ENCODE data around the gene SPATA9. TPM values are rescaled to one million over a fixed set of nuclear protein-coding genes. Genes with fewer than 3 reads are reported as not detected.
A peak's percentile ranks its signal among the peaks of the same experiment; 100 is the strongest.

SPATA9 gene
- total RNA-seq, 1 donor from 2014 or later = 0.74 TPM

GRCh38 chr5:95729115-95730010 lies 46.6 kb upstream of the SPATA9 start:
- peak overlapping the region; percentile 83 for H3K4me3 Mint-ChIP-seq
- DNase-seq (ENCODE audit: low spot score in 2 of 2, unreplicated experiment in 2 of 2) = no peak
- H3K4me1 Mint-ChIP-seq = peaks cover 81% of the 10 kb centered on the region
- H3K27ac Mint-ChIP-seq = peak overlapping the region; percentile 98
- no peak for TF ChIP-seq CTCF (IDR thresholded peaks at IDR 0.05; ENCODE audit: unreplicated experiment)
- no peaks in the 10 kb centered on the region for H3K36me3 Mint-ChIP-seq
- no peaks in the 10 kb centered on the region for H3K9me3 Mint-ChIP-seq
- H3K27me3 Mint-ChIP-seq (ENCODE audit: low read depth) = no peaks in the 10 kb centered on the region

GRCh38 chr5:95728494-95729114 lies 45.8 kb upstream of the SPATA9 start:
- peak overlapping the region; percentile 90 for H3K27ac Mint-ChIP-seq
- peaks cover 82% of the 10 kb centered on the region for H3K4me1 Mint-ChIP-seq
- H3K27me3 Mint-ChIP-seq (ENCODE audit: low read depth) = no peaks in the 10 kb centered on the region
- no peaks in the 10 kb centered on the region for H3K9me3 Mint-ChIP-seq
- no peak for DNase-seq (ENCODE audit: low spot score in 2 of 2, unreplicated experiment in 2 of 2)
- H3K4me3 Mint-ChIP-seq = peak overlapping the region; percentile 1
- TF ChIP-seq CTCF (IDR thresholded peaks at IDR 0.05; ENCODE audit: unreplicated experiment) = no peak
- no peaks in the 10 kb centered on the region for H3K36me3 Mint-ChIP-seq

- no peak for DNase-seq (ENCODE audit: low spot score in 2 of 2, unreplicated experiment in 2 of 2)
- Mint-ChIP-seq H3K4me3 (no peak overlapping the region), H3K27ac (peak overlapping the region; percentile 90), H3K36me3 (no peaks in the 10 kb centered on the region), H3K9me3 (no peaks in the 10 kb centered on the region), H3K27me3 (ENCODE audit: low read depth) (no peaks in the 10 kb centered on the region), H3K4me1 (peaks cover 82% of the 10 kb centered on the region)
- no peak for TF ChIP-seq CTCF (IDR thresholded peaks at IDR 0.05; ENCODE audit: unreplicated experiment)
Measured at GRCh38 chr5:95727764-95728191, 45.0 kb upstream of the SPATA9 start.

GRCh38 chr5:95726811-95727763 lies 44.3 kb upstream of the SPATA9 start:
- H3K9me3 Mint-ChIP-seq = no peaks in the 10 kb centered on the region
- no peak for TF ChIP-seq CTCF (IDR thresholded peaks at IDR 0.05; ENCODE audit: unreplicated experiment)
- no peak overlapping the region for H3K4me3 Mint-ChIP-seq
- DNase-seq (ENCODE audit: low spot score in 2 of 2, unreplicated experiment in 2 of 2) = no peak
- H3K4me1 Mint-ChIP-seq = peaks cover 79% of the 10 kb centered on the region
- H3K27me3 Mint-ChIP-seq (ENCODE audit: low read depth) = no peaks in the 10 kb centered on the region
- no peaks in the 10 kb centered on the region for H3K36me3 Mint-ChIP-seq
- H3K27ac Mint-ChIP-seq = peak overlapping the region; percentile 93

Measured in mesothelial cell of epicardium (in vitro differentiated cells).